ENCODE results near the gene SPACA4. TPM values are rescaled to one million over a fixed set of nuclear protein-coding genes. Genes with fewer than 3 reads are reported as not detected.

SPACA4 gene
- total and polyA plus RNA-seq, 9 of the 15 experiments (the other 6 are each of a cell fraction or from before 2014, with no cell fraction given) = not detected

DNA sequence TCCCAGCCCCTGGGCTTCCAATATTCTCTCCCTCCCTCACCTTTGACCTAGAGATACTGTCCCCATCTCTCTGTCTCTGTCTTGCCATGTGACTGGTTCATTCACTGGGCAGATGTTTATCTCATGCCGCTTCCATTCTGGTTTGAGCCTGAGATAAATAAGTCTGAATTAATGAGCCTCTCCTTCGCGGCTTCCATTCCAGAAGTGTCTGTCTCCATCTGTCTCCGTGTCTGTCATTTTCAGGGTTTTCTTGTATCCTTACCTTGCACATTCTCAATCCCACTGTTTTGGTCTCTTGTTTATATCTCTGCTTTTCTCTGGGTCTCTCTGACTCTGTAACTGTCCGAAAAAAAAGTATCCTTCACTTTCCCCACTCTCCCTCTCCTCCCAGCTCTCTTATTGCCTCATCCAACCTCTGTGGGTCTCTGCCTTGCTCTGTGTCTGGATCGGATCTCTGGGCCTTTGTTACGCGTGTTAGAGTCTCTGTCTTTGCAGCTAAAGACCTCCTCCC is 17.1 kb downstream of the SPACA4 start (continued):
- TF ChIP-seq SMARCB1 (IDR thresholded peaks at IDR 0.05; ENCODE audit: insufficient read length, low read depth) (no peak), NR1H2 (CRISPR knock-in tag; IDR thresholded peaks at IDR 0.05) (no peak), ZNF121 (CRISPR knock-in tag; conservative IDR thresholded peaks at IDR 0.05) (no peak), TOE1 (IDR thresholded peaks at IDR 0.05; ENCODE audit: borderline replicate concordance) (0 out of 2 replicates have a peak, but pooled peaks have one; percentile 14), TOE1 (CRISPR knock-in tag; IDR thresholded peaks at IDR 0.05; ENCODE audit: borderline replicate concordance, low read depth) (no peak; the same call in 1 of the 2 replicates), MEIS2 (IDR thresholded peaks at IDR 0.05; ENCODE audit: partially characterized antibody) (peak; percentile 11), ATF4 (CRISPR knock-in tag; IDR thresholded peaks at IDR 0.05) (no peak), PHF8 (IDR thresholded peaks at IDR 0.05; ENCODE audit: borderline replicate concordance, low read length) (no peak; the same call in 1 of the 2 replicates), CEBPB (tag; IDR thresholded peaks at IDR 0.05) (peak; percentile 44; the same call in 1 of the 2 replicates), HDAC2 (IDR thresholded peaks at IDR 0.05) (0 out of 2 replicates have a peak, but pooled peaks have one; percentile 21), SMC3 (conservative IDR thresholded peaks at IDR 0.05; ENCODE audit: insufficient read depth, low read depth, low read length) (no peak), NKRF (IDR thresholded peaks at IDR 0.05; ENCODE audit: borderline replicate concordance) (0 out of 2 replicates have a peak, but pooled peaks have one; percentile 41), SMARCE1 (IDR thresholded peaks at IDR 0.05) (peak; percentile 31; the same call in 1 of the 2 replicates)
- TF ChIP-seq, protein P1, sequence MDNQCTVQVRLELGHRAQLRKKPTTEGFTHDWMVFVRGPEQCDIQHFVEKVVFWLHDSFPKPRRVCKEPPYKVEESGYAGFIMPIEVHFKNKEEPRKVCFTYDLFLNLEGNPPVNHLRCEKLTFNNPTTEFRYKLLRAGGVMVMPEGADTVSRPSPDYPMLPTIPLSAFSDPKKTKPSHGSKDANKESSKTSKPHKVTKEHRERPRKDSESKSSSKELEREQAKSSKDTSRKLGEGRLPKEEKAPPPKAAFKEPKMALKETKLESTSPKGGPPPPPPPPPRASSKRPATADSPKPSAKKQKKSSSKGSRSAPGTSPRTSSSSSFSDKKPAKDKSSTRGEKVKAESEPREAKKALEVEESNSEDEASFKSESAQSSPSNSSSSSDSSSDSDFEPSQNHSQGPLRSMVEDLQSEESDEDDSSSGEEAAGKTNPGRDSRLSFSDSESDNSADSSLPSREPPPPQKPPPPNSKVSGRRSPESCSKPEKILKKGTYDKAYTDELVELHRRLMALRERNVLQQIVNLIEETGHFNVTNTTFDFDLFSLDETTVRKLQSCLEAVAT (IDR thresholded peaks at IDR 0.05) = peak; percentile 67 to 71; a peak in 2 of 4 replicates
- TF ChIP-seq, protein P2, sequence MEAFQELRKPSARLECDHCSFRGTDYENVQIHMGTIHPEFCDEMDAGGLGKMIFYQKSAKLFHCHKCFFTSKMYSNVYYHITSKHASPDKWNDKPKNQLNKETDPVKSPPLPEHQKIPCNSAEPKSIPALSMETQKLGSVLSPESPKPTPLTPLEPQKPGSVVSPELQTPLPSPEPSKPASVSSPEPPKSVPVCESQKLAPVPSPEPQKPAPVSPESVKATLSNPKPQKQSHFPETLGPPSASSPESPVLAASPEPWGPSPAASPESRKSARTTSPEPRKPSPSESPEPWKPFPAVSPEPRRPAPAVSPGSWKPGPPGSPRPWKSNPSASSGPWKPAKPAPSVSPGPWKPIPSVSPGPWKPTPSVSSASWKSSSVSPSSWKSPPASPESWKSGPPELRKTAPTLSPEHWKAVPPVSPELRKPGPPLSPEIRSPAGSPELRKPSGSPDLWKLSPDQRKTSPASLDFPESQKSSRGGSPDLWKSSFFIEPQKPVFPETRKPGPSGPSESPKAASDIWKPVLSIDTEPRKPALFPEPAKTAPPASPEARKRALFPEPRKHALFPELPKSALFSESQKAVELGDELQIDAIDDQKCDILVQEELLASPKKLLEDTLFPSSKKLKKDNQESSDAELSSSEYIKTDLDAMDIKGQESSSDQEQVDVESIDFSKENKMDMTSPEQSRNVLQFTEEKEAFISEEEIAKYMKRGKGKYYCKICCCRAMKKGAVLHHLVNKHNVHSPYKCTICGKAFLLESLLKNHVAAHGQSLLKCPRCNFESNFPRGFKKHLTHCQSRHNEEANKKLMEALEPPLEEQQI (IDR thresholded peaks at IDR 0.05) = no peak
- TF ChIP-seq, protein P3, sequence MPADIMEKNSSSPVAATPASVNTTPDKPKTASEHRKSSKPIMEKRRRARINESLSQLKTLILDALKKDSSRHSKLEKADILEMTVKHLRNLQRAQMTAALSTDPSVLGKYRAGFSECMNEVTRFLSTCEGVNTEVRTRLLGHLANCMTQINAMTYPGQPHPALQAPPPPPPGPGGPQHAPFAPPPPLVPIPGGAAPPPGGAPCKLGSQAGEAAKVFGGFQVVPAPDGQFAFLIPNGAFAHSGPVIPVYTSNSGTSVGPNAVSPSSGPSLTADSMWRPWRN (IDR thresholded peaks at IDR 0.05; ENCODE audit: low read depth) = peak; percentile 51; the same call in 1 of the 2 replicates
- TF ChIP-seq, protein P4, sequence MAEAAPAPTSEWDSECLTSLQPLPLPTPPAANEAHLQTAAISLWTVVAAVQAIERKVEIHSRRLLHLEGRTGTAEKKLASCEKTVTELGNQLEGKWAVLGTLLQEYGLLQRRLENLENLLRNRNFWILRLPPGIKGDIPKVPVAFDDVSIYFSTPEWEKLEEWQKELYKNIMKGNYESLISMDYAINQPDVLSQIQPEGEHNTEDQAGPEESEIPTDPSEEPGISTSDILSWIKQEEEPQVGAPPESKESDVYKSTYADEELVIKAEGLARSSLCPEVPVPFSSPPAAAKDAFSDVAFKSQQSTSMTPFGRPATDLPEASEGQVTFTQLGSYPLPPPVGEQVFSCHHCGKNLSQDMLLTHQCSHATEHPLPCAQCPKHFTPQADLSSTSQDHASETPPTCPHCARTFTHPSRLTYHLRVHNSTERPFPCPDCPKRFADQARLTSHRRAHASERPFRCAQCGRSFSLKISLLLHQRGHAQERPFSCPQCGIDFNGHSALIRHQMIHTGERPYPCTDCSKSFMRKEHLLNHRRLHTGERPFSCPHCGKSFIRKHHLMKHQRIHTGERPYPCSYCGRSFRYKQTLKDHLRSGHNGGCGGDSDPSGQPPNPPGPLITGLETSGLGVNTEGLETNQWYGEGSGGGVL (CRISPR knock-in tag; IDR thresholded peaks at IDR 0.05) = no peak
